HG03558 (cell line): ENCODE results near the gene MEFV.
"Not testable (repeated sequence)": the region's sequence is repeated elsewhere in the genome, so short reads cannot be mapped to it uniquely, and the experiment has no call there.

Source experiments
- ATAC-seq: cut with Tn5 transposase; IDR thresholded peaks from one replicate; pipeline ENCODE4 v1.9.1; 2021; ENCODE audit warnings: moderate number of reproducible peaks; ENCODE audit not compliant: unreplicated experiment; ENCODE audit errors: extremely low read depth

MEFV gene

GRCh38 chr16:3234543-3234856 lies 21.9 kb downstream of the MEFV start:
- ATAC-seq: no peak

DNA sequence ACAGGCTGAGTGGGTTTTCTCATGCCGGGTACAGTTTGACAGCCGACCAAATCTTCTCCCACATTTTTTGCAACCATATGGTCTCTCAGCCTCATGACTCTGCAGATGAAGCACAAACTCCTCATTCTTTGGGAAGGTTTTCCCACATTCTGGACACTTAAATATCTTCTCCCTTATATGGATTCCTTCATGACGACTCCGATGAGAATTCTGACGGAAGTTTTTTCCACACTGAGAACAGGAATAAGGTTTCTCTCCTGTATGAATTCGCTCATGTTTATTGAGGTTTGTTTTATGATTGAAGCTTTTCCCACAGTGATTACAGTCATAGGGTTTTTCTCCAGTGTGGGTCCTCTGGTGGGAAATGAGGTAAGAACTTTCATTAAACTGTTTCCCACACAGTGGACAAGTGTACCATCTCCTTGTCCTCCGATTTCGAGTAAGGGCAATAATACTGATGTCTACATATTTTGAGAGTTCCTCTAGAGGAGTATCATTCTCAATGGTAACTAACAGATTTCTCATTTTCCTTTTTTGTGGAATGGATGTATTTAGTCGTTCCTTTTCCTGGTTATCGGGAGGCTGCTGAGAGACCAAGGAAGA lies 32.4 kb downstream of the MEFV start:
- ATAC-seq: no peak

DNA sequence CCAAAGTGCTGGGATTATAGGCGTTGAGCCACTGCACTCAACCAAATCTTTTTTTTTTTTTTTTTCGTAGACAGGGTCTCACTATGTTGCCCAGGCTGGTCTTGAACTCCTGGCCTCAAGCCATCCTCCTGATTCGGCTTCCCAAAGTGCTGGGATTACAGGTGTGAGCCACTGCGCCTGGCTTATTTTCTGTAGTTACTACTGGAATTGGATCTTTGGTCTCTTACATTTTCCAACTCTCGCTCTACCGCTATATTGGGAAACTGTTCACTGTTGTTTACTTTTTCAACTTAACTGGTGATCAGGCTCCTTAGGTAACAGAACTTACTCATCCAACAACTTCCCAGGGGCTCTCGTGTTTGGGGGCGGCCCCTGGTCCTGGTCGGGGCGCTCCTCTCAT lies 35.6 kb downstream of the MEFV start:
- ATAC-seq: no peak

GRCh38 chr16:3216263-3216640 lies 40.2 kb downstream of the MEFV start:
- no peak for ATAC-seq

DNA sequence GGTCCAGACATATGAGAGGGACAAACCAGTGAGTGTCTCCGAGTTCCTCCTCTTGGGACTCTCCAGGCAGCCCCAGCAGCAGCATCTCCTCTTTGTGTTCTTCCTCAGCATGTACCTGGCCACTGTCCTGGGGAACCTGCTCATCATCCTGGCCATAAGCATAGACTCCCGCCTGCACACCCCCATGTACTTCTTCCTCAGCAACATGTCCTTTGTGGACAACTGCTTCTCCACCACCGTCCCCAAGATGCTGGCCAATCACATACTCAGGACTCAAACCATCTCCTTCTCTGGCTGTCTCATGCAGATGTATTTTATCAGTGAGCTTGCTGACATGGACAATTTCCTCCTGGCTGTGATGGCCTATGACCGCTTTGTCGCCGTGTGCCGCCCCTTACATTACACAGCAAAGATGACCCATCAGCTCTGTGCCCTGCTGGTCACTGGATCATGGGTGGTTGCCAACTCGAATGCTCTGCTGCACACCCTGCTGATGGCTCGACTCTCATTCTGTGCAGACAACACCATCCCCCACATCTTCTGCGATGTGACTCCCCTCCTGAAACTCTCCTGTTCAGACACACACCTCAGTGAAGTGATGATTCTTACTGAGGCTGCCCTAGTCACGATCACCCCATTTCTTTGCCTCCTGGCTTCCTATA lies 40.7 kb downstream of the MEFV start:
- no peak for ATAC-seq

DNA sequence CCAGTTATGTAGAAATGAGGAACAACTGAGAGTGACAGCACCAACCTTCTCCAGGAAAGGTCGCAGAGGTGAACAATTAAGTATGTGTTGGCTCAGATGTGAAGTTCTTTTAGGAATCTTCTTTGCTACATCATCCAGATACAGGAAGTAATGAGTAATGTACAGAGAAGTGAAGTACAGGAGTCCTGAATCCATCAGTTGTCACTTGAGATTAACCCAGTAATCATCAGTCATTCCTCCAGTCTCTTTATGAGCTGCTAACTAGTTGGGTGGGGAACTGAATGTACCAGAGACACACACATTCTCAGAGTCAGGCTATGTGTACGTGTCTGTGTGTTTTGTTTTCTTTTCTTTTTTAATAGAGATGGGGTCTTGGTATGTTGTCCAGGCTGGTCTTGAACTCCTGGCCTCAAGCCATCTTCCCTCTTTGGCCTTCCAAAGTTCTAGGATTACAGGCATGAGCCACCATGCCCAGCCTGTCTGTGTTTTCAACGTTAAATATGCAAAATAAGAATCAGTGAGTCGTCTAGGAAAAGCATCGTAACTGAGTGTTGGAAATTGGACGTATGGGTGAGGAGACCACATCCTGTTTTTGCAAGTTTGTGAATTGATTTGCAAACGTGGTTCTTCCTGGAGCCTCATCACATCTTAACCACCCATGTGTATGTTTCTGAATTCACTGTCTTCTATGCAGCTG lies 41.4 kb downstream of the MEFV start:
- no peak for ATAC-seq

DNA sequence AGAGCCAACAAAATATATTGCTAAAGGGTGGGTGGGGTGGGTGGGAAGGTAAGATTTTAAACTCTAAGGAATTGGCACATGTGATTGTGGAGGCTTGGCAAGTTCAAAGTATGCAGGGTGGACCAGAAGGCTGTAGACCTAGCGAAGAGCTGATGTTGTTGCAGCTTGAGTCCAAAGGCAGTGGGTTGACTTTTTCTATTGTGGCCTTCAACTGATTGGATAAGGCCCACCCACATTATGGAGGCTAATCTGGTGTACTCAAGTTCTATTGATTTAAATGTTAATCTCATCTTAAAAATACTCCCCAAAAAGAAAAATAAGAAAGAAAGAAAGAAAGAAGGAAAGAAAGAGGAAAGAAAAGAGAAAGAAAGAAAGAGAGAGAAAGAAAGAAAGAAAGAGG lies 43.9 kb downstream of the MEFV start:
- ATAC-seq: no peak

DNA sequence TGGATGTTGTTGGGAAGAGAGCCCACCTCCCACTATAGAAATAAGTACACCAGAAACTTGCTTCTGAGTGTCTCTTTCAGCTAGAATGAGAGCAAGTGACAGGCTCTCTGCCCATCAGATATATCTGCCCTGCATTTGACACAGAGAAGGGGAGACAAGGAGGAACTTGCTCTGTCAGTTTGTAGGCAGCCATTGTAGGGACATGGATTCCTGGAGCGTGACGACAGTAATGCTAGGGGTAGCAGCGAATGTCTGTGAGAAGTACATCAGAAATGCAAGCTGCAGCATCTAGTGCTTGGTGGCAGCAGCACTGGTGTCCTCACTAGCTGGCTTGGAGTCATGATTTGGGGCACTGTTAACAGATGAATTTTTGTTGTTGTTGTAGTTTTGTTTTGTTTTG lies 44.4 kb downstream of the MEFV start:
- no peak for ATAC-seq

DNA sequence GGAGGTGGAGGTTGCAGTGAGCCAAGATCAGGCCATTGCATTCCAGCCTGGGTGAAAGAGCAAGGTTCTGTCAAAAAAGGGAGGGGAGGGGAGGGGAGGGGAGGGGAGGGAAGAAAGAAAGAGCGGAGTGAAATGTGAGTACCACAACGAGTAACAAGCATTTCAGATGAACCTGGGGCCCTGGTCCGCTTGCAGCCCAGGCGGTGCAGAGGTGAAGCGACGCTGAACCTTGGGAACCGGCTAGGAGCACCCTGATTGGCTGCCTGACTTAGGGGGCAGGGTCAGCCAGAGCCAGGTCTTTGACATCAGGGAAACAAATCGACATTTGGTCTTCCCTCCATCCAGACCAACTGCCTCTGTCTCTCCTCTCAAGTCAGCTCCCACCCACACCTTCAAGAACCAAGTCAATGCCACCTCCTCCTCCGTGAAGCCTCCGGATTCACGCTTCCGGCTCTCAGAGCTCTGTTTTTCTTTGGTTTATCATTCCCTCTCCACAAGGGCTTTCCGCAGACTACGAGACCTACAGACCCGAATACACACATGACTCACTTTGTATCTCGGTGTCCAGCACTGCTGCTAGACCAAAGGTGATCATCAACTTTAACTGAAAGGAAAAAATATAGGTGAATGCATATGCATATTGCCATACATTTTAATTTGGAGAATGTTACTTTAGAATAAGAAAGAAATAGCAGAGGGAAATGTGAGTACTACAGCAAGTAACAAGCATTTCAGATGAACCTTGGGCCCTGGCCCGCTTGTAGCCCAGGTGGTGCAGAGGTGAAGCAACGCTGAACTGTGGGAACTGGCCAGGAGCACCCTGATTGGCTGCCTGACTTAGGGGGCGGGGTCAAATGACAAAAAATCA lies 49.1 kb downstream of the MEFV start:
- no peak for ATAC-seq

DNA sequence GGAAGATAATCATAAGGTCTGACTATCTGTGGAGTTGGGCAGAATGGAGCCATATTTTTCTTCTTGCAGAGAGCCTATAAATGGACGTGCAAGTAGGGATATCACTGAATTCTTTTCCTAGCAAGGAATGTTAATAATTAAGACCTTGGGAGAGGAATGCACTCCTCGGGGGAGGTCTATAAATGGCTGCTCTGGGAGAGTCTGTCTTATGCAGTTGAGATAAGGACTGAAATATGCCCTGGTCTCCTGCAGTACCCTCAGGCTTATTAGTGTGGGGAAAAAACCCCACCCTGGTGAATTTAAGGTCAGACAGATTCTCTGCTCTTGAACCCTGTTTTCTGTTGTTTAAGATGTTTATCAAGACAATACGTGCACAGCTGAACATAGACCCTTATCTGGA lies 50.5 kb downstream of the MEFV start:
- not testable (repeated sequence) for ATAC-seq

GRCh38 chr16:3202903-3203539 lies 53.4 kb downstream of the MEFV start:
- ATAC-seq: no peak

GRCh38 chr16:3198334-3199072 lies 57.9 kb downstream of the MEFV start:
- no peak for ATAC-seq

GRCh38 chr16:3197694-3198333 lies 58.6 kb downstream of the MEFV start:
- ATAC-seq: not testable (repeated sequence)

DNA sequence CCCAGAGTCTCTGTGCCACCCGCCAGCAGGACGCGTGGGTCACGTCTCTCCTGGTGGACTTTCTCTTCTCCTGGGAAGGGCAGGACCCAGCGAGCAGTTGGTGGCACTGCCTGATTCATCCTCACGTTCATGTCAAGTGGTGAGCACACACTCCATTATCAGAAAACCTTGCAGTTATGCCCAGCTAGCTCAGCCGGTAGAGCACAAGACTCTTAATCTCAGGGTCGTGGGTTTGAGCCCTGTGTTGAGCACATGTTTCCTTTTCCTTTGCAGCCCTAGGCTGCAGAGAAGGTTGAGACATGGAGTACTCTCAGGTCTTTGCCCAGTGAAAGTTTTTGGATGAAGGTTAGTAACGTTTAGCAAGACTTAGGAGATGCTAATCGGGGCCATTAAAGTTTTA lies 60.5 kb downstream of the MEFV start:
- ATAC-seq: no peak

DNA sequence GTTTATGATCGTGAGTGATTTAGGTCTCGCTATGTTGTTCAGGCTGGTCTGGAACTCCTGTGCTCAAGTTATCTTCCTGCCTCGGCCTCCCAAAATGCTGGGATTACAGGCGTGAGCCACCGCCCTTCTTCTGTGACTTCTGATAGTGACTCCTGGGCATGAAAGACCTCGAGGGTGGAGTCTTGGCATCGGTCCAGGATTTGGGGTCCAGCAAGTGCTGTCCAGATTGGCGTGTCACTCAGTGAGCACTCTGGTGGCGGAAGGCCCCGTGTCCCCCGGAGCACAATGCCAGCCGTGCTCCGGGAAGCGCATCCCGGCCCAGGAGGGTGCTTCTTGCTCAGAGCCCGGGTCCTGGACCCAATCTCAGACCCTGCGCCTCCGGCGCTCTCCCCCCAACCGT lies 61.6 kb downstream of the MEFV start:
- ATAC-seq: no peak

- ATAC-seq: no peak
Observed at GRCh38 chr16:3193221-3194212, 62.9 kb downstream of the MEFV start.

DNA sequence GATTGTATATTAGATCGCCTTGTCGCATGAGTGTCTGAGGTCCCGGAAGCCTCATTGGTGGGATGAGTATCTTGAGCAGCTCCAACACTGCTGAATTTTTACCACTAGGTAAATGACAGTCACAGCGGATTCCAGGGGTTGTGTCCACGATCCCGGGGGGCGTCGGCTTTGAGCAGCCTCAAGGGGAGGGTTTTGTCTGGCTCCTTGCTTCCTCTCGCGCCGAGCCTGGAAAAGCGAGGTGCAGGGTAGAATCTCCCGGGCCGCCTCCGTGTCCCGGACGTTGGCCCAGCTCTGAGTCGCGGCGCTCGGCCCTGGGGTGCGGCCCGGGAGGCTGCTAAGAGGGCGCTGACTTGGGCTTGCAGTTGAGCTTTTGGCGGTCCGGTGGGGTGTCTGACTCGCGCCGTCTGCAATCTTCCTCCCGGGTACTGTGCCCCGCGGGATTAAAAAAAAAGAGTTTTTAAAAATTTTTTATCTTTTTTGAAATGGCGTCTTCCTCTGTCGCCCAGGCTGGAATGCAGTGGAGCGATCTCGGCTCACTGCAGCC lies 63.9 kb downstream of the MEFV start:
- ATAC-seq: no peak
